Trophoblast cell (in vitro differentiated cells and primary cell): ENCODE measurements around the gene MRGPRD.

Experiments used
- DNase-seq, 2 donors: peaks; one replicate each; pipeline ENCODE4 v3.0.0-alpha.2; 2016
- H2AFZ ChIP-seq: 2 replicates; pipeline ENCODE4 v1.6.1; 2013; ENCODE audit warnings: low read length, moderate library complexity, mild to moderate bottlenecking; ENCODE audit not compliant: insufficient read depth, poor library complexity
- H2AK5ac ChIP-seq: 2 replicates; pipeline ENCODE4 v1.6.1; 2013; ENCODE audit warnings: mild to moderate bottlenecking, low read length
- H2BK120ac ChIP-seq: 2 replicates; pipeline ENCODE4 v1.6.1; 2013; ENCODE audit warnings: low read length, mild to moderate bottlenecking, moderate library complexity; ENCODE audit not compliant: insufficient read depth, poor library complexity
- H2BK12ac ChIP-seq: 2 replicates; pipeline ENCODE4 v1.6.1; 2013; ENCODE audit warnings: mild to moderate bottlenecking, low read length, moderate library complexity
- H2BK5ac ChIP-seq: 2 replicates; pipeline ENCODE4 v1.6.1; 2013; ENCODE audit warnings: low read length, low read depth, moderate library complexity, mild to moderate bottlenecking; ENCODE audit not compliant: poor library complexity
- H3K14ac ChIP-seq: 2 replicates; pipeline ENCODE4 v1.6.1; 2013; ENCODE audit warnings: mild to moderate bottlenecking, low read length
- H3K18ac ChIP-seq: 2 replicates; pipeline ENCODE4 v1.6.1; 2013; ENCODE audit warnings: mild to moderate bottlenecking, low read length
- H3K23ac ChIP-seq: 2 replicates; pipeline ENCODE4 v1.6.1; 2013; ENCODE audit warnings: low read length
- H3K27ac ChIP-seq: 2 replicates; pipeline ENCODE4 v1.5.1; 2013; ENCODE audit warnings: low read depth, mild to moderate bottlenecking, inconsistent platforms, low read length, moderate library complexity
- H3K27me3 ChIP-seq: 2 replicates; pipeline ENCODE4 v1.6.1; 2013; ENCODE audit warnings: inconsistent platforms, mild to moderate bottlenecking, low read length, moderate library complexity; ENCODE audit not compliant: insufficient read depth
- H3K36me3 ChIP-seq, 2 experiments: 1 replicate in 1 of 2; 2 replicates in 1 of 2; pipeline ENCODE4 v1.6.1; 2013; ENCODE audit warnings: low read length in 2 of 2, mild to moderate bottlenecking in 2 of 2, moderate library complexity in 1 of 2; ENCODE audit not compliant: insufficient read depth in 2 of 2, control insufficient read depth in 1 of 2
- H3K4ac ChIP-seq: 2 replicates; pipeline ENCODE4 v1.6.1; 2013; ENCODE audit warnings: low read depth, mild to moderate bottlenecking, low read length, moderate library complexity
- H3K4me1 ChIP-seq, 2 experiments: 1 replicate in 1 of 2; 2 replicates in 1 of 2; pipeline ENCODE4 v1.6.1; 2013; ENCODE audit warnings: low read length in 2 of 2, mild to moderate bottlenecking in 2 of 2, moderate library complexity in 1 of 2; ENCODE audit not compliant: insufficient read depth in 2 of 2, control insufficient read depth in 1 of 2
- H3K4me2 ChIP-seq: 2 replicates; pipeline ENCODE4 v1.6.1; 2013; ENCODE audit warnings: inconsistent platforms, mild to moderate bottlenecking, low read length, moderate library complexity
- H3K4me3 ChIP-seq: 2 replicates; pipeline ENCODE4 v1.5.1; 2013; ENCODE audit warnings: mild to moderate bottlenecking, low read depth, low read length, inconsistent platforms
- H3K79me1 ChIP-seq: one replicate; pipeline ENCODE4 v1.6.1; 2013; ENCODE audit warnings: low read length
- H3K79me2 ChIP-seq: 2 replicates; pipeline ENCODE4 v1.6.1; 2013; ENCODE audit warnings: low read length, mild to moderate bottlenecking; ENCODE audit not compliant: control insufficient read depth, insufficient read depth, poor library complexity
- H3K9ac ChIP-seq: 2 replicates; pipeline ENCODE4 v1.6.1; 2013; ENCODE audit warnings: mild to moderate bottlenecking, low read length
- H3K9me3 ChIP-seq: 2 replicates; pipeline ENCODE4 v1.6.1; 2013; ENCODE audit warnings: low read depth, mild to moderate bottlenecking, control low read depth, inconsistent platforms, low read length; ENCODE audit not compliant: insufficient read depth
- H4K12ac ChIP-seq: 2 replicates; pipeline ENCODE4 v1.6.1; 2013; ENCODE audit warnings: low read depth, mild to moderate bottlenecking, low read length, moderate library complexity
- H4K8ac ChIP-seq: 2 replicates; pipeline ENCODE4 v1.6.1; 2013; ENCODE audit warnings: low read depth, mild to moderate bottlenecking, low read length, moderate library complexity
- H4K91ac ChIP-seq: one replicate; pipeline ENCODE4 v1.6.1; 2013; ENCODE audit warnings: low read depth, mild to moderate bottlenecking, low read length, moderate library complexity
- WGBS: extraction: QIAGEN DNeasy Blood & Tissue Kit; methylation state at CpG from one replicate; pipeline ENCODE4 v1.1.7; 2013; ENCODE audit warnings: missing lambda C conversion rate; ENCODE audit not compliant: insufficient read length, insufficient coverage; ENCODE audit errors: extremely low coverage; 5-methylcytosine and 5-hydroxymethylcytosine counted together

MRGPRD gene

GRCh38 chr11:68979931-68980775 is 633 bp downstream of the MRGPRD start:
- no peaks in the 10 kb centered on the region for H3K4me1 ChIP-seq

GRCh38 chr11:68978931-68979594 is 1.7 kb downstream of the MRGPRD start:
- Histone ChIP-seq H3K27me3 (no peaks in the 10 kb centered on the region), H3K4me3 (peak overlapping the region; percentile 55), H3K23ac (no peak overlapping the region), H4K12ac (no peak overlapping the region), H3K9ac (peak overlapping the region; percentile 18), H3K79me2 (no peaks in the 10 kb centered on the region), H3K36me3 (no peaks in the 10 kb centered on the region), H3K14ac (no peak overlapping the region), H3K9me3 (peaks cover 4% of the 10 kb centered on the region), H3K4me1 (no peaks in the 10 kb centered on the region), H2AFZ (no peak overlapping the region), H3K4ac (no peak overlapping the region), H2AK5ac (no peak overlapping the region), H3K4me2 (no peak overlapping the region), H2BK120ac (no peak overlapping the region), H3K27ac (no peak overlapping the region), H3K18ac (no peak overlapping the region), H3K79me1 (no peaks in the 10 kb centered on the region), H2BK12ac (no peak overlapping the region), H4K91ac (no peak overlapping the region), H2BK5ac (no peak overlapping the region), H4K8ac (no peak overlapping the region)
- WGBS = no CpG with 5 or more reads among the region's 15 CpGs
- no peak for DNase-seq

More at GRCh38 chr11:68979931-68980775, 633 bp downstream of the MRGPRD start:
- H3K27ac ChIP-seq = no peak overlapping the region
- H3K36me3 ChIP-seq = no peaks in the 10 kb centered on the region
- H4K91ac ChIP-seq = no peak overlapping the region
- no peaks in the 10 kb centered on the region for H3K27me3 ChIP-seq
- no peaks in the 10 kb centered on the region for H3K79me1 ChIP-seq
- no peak overlapping the region for H2AFZ ChIP-seq
- H3K14ac ChIP-seq = no peak overlapping the region
- no peak overlapping the region for H3K18ac ChIP-seq
- no peak overlapping the region for H4K12ac ChIP-seq
- H4K8ac ChIP-seq = no peak overlapping the region
- no peak overlapping the region for H3K4ac ChIP-seq
- H3K4me3 ChIP-seq = no peak overlapping the region
- no peak overlapping the region for H2BK12ac ChIP-seq
- H3K79me2 ChIP-seq = no peaks in the 10 kb centered on the region
- WGBS = no CpG with 5 or more reads among the region's 33 CpGs
- no peak overlapping the region for H2AK5ac ChIP-seq
- peaks cover 1% of the 10 kb centered on the region for H3K9me3 ChIP-seq
- no peak overlapping the region for H2BK5ac ChIP-seq
- no peak overlapping the region for H2BK120ac ChIP-seq
- no peak overlapping the region for H3K4me2 ChIP-seq
- no peak overlapping the region for H3K9ac ChIP-seq
- no peak for DNase-seq
- no peak overlapping the region for H3K23ac ChIP-seq

- Histone ChIP-seq H2BK12ac (no peak overlapping the region), H2AK5ac (no peak overlapping the region), H3K23ac (no peak overlapping the region), H3K4me3 (no peak overlapping the region), H4K8ac (no peak overlapping the region), H3K27me3 (no peaks in the 10 kb centered on the region), H3K4ac (no peak overlapping the region), H3K79me1 (no peaks in the 10 kb centered on the region), H3K27ac (no peak overlapping the region), H3K36me3 (no peaks in the 10 kb centered on the region), H3K4me1 (peaks cover 0 to 2% of the 10 kb centered on the region in 2 experiments), H2BK5ac (no peak overlapping the region), H3K18ac (no peak overlapping the region), H4K12ac (no peak overlapping the region), H2BK120ac (no peak overlapping the region), H3K4me2 (no peak overlapping the region), H3K14ac (no peak overlapping the region), H2AFZ (no peak overlapping the region), H4K91ac (no peak overlapping the region), H3K9ac (no peak overlapping the region), H3K9me3 (peaks cover 4% of the 10 kb centered on the region), H3K79me2 (no peaks in the 10 kb centered on the region)
- no CpG with 5 or more reads among the region's 5 CpGs for WGBS
- DNase-seq = no peak
Observed at GRCh38 chr11:68978626-68978930, 2.2 kb downstream of the MRGPRD start.

GRCh38 chr11:68977781-68978625 is 2.8 kb downstream of the MRGPRD start:
- WGBS = no CpG with 5 or more reads among the region's 14 CpGs

More at GRCh38 chr11:68977781-68978625, 2.8 kb downstream of the MRGPRD start:
- no peaks in the 10 kb centered on the region for H3K36me3 ChIP-seq
- no peak overlapping the region for H2AK5ac ChIP-seq
- no peak overlapping the region for H2BK12ac ChIP-seq
- no peak overlapping the region for H4K8ac ChIP-seq
- no peak overlapping the region for H3K14ac ChIP-seq
- H2BK5ac ChIP-seq = no peak overlapping the region
- H3K27ac ChIP-seq = no peak overlapping the region
- H3K9me3 ChIP-seq = peaks cover 4% of the 10 kb centered on the region
- H3K18ac ChIP-seq = no peak overlapping the region
- no peak overlapping the region for H3K9ac ChIP-seq
- no peak overlapping the region for H4K12ac ChIP-seq
- H3K79me2 ChIP-seq = no peaks in the 10 kb centered on the region
- no peaks in the 10 kb centered on the region for H3K79me1 ChIP-seq
- no peak for DNase-seq
- H3K4me3 ChIP-seq = no peak overlapping the region
- H2BK120ac ChIP-seq = no peak overlapping the region
- H3K4me1 ChIP-seq = peaks cover 2 to 3% of the 10 kb centered on the region in 2 experiments
- no peak overlapping the region for H3K4me2 ChIP-seq
- no peak overlapping the region for H3K4ac ChIP-seq
- H3K27me3 ChIP-seq = no peaks in the 10 kb centered on the region
- H2AFZ ChIP-seq = no peak overlapping the region
- H4K91ac ChIP-seq = no peak overlapping the region
- no peak overlapping the region for H3K23ac ChIP-seq
